Keratinocyte (primary cell): ENCODE data around the gene CASZ1. TPM values are rescaled to one million over a fixed set of nuclear protein-coding genes. Genes with fewer than 3 reads are reported as not detected.

Source experiments
- DNase-seq: peaks from one replicate; pipeline ENCODE4 v3.0.0-alpha.2; 2011; ENCODE audit warnings: low read depth, missing footprints, low spot score
- FAIRE-seq: peaks from 2 replicates; lab custom pipeline; 2011; peaks lifted over from hg19 to GRCh38; lab: Jason Lieb, UNC
- H2AFZ ChIP-seq: 2 replicates; pipeline ENCODE4 v1.6.0; 2012; ENCODE audit warnings: low read length, control low read depth, inconsistent platforms; ENCODE audit not compliant: control insufficient read depth
- H3K27ac ChIP-seq: 2 replicates; pipeline ENCODE4 v1.5.1; 2011; ENCODE audit warnings: low read length; ENCODE audit not compliant: control insufficient read depth, insufficient read depth
- H3K27me3 ChIP-seq: 3 replicates; pipeline ENCODE4 v1.6.0; 2011; ENCODE audit warnings: low read length; ENCODE audit not compliant: control insufficient read depth, insufficient read depth; ENCODE audit errors: extremely low read depth
- H3K36me3 ChIP-seq, 2 experiments: 2 replicates in 1 of 2; 3 replicates in 1 of 2; pipeline ENCODE4 v1.5.1; 2011; ENCODE audit warnings: low read length in 2 of 2, mild to moderate bottlenecking in 1 of 2; ENCODE audit not compliant: control insufficient read depth in 2 of 2, insufficient read depth in 2 of 2; ENCODE audit errors: extremely low read depth in 1 of 2
- H3K4me1 ChIP-seq: 3 replicates; pipeline ENCODE4 v1.5.1; 2011; ENCODE audit warnings: low read length; ENCODE audit not compliant: control insufficient read depth, insufficient read depth; ENCODE audit errors: extremely low read depth
- H3K4me2 ChIP-seq: 3 replicates; pipeline ENCODE4 v1.6.0; 2011; ENCODE audit warnings: low read depth, low read length; ENCODE audit not compliant: control insufficient read depth, insufficient read depth; ENCODE audit errors: extremely low read depth
- H3K4me3 ChIP-seq, 3 experiments: fragments of 200-600 bp in 1 of 3; sonication (generic) in 1 of 3; 2 replicates in 2 of 3; 3 replicates in 1 of 3; pipeline ENCODE4 v1.5.1; 2011 to 2016; ENCODE audit warnings: low read length in 3 of 3, mild to moderate bottlenecking in 3 of 3, control low read depth in 2 of 3, inconsistent platforms in 1 of 3, low read depth in 1 of 3, mixed read lengths in 1 of 3, mixed run types in 1 of 3, moderate library complexity in 1 of 3; ENCODE audit not compliant: control insufficient read depth in 2 of 3, insufficient read depth in 2 of 3; ENCODE audit errors: extremely low read depth in 1 of 3
- H3K79me2 ChIP-seq: 2 replicates; pipeline ENCODE4 v1.6.0; 2012; ENCODE audit warnings: low read length; ENCODE audit not compliant: control insufficient read depth, insufficient read depth
- H3K9ac ChIP-seq: 3 replicates; pipeline ENCODE4 v1.6.0; 2011; ENCODE audit warnings: low read length; ENCODE audit not compliant: control insufficient read depth, insufficient read depth; ENCODE audit errors: extremely low read depth
- H3K9me1 ChIP-seq: 3 replicates; pipeline ENCODE4 v1.6.0; 2011; ENCODE audit warnings: low read length; ENCODE audit not compliant: control insufficient read depth, insufficient read depth; ENCODE audit errors: extremely low read depth
- H3K9me3 ChIP-seq: 2 replicates; pipeline ENCODE4 v1.5.1; 2012; ENCODE audit warnings: low read depth, low read length; ENCODE audit not compliant: control insufficient read depth
- H4K20me1 ChIP-seq: 3 replicates; pipeline ENCODE4 v1.6.0; 2011; ENCODE audit warnings: low read length; ENCODE audit not compliant: control insufficient read depth, insufficient read depth; ENCODE audit errors: extremely low read depth
- CTCF ChIP-seq, 3 experiments: IDR thresholded peaks in 1 of 3; conservative IDR thresholded peaks in 1 of 3; optimal IDR thresholded peaks in 1 of 3; 2 replicates in 2 of 3; 3 replicates in 1 of 3; pipeline versions ENCODE3 to v1.5.1; 2011; ENCODE audit warnings: low read length in 3 of 3, mild to moderate bottlenecking in 3 of 3, moderate library complexity in 2 of 3, control low read depth in 1 of 3, inconsistent platforms in 1 of 3; ENCODE audit not compliant: insufficient read depth in 2 of 3; ENCODE audit errors: extremely low read depth in 1 of 3
- EZH2 ChIP-seq: IDR thresholded peaks from one replicate; pipeline ENCODE4 v1.6.1; 2012; ENCODE audit warnings: inconsistent platforms, mild to moderate bottlenecking, low read length, moderate library complexity
- dilution Hi-C: fragments of 300-500 bp; cut with MboI; formaldehyde crosslinking; loops from one replicate; pipeline ENCODE4 v1.7.0; 2020; ENCODE audit warnings: low sequenced_read_pairs; ENCODE audit not compliant: extremely low pct_ligation_motif_present
- polyA plus RNA-seq, 5 experiments: library from polyadenylated mRNA; depleted of rRNA in 3 of 5; stranded (reverse) in 3 of 5; stranded (forward) in 1 of 5; unstranded in 1 of 5; fragments of >200 nt; gene quantifications; 1 replicate in 1 of 5; 2 replicates in 3 of 5; 3 replicates in 1 of 5; pipeline versions ENCODE4 v1.2.1 to v1.2.3, GENCODE V29; 2011 to 2012; ENCODE audit warnings: missing spikeins in 2 of 5, low read depth in 1 of 5, low replicate concordance in 1 of 5

Gene CASZ1
- polyA plus RNA-seq, 1 donor (not counting 4 experiments of a cell fraction or from before 2014, with no cell fraction given): 2.8 TPM

- H4K20me1 ChIP-seq: no peaks in the 10 kb centered on the region
- H3K36me3 ChIP-seq: peaks cover 0 to 8% of the 10 kb centered on the region in 2 experiments
- no peaks in the 10 kb centered on the region for H3K79me2 ChIP-seq
- DNase-seq (no peak), FAIRE-seq (no peak)
- no peaks in the 10 kb centered on the region for H3K9me1 ChIP-seq
- no peak overlapping the region for H3K9ac ChIP-seq
- TF ChIP-seq EZH2 (no peak), CTCF (optimal IDR thresholded peaks at IDR 0.05 in 1 of 3, IDR thresholded peaks at IDR 0.05 in 1 of 3, conservative IDR thresholded peaks at IDR 0.05 in 1 of 3; ENCODE audit: extremely low read depth in 1 of 3, insufficient read depth in 2 of 3, low read length in 3 of 3) (no peak)
- no peak overlapping the region for H2AFZ ChIP-seq
- H3K27ac ChIP-seq: no peak overlapping the region
- H3K4me2 ChIP-seq: no peak overlapping the region
- no peak overlapping the region for H3K4me3 ChIP-seq
- dilution Hi-C loops: no loop called here
- no peaks in the 10 kb centered on the region for H3K9me3 ChIP-seq
- H3K27me3 ChIP-seq: no peaks in the 10 kb centered on the region
- peaks cover under 1% of the 10 kb centered on the region for H3K4me1 ChIP-seq
Measured at GRCh38 chr1:10651793-10652192, 144.7 kb downstream of the CASZ1 start.

DNA sequence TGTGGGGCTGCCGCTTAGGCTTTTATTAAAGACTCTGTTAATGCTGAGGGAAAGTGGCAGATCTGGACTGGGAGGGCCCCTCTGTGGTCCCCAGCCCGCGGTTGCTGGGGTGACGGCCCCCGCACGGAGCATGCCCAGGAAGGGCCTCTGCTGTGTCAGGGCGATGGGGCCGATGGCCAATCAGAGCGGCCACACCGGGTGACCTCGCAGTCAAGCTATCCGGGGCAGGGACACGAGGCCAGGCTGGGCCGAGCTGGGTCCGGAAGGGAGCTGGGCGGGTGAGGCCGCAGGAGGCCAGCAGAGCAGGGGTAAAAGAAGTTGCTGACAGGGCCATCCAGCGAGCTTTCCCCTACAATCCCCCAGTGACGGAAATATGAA is 145.1 kb downstream of the CASZ1 start:
- H3K4me1 ChIP-seq: peaks cover 5% of the 10 kb centered on the region

More for the DNA sequence above, 145.1 kb downstream of the CASZ1 start:
- Histone ChIP-seq H3K9ac (no peak overlapping the region), H3K79me2 (no peaks in the 10 kb centered on the region), H3K9me1 (no peaks in the 10 kb centered on the region), H3K36me3 (peaks cover 0 to 8% of the 10 kb centered on the region in 2 experiments), H2AFZ (no peak overlapping the region), H3K4me3 (no peak overlapping the region), H4K20me1 (no peaks in the 10 kb centered on the region), H3K27me3 (no peaks in the 10 kb centered on the region), H3K4me2 (no peak overlapping the region), H3K9me3 (no peaks in the 10 kb centered on the region), H3K27ac (no peak overlapping the region)
- no peak for FAIRE-seq
- no peak for TF ChIP-seq EZH2
- DNase-seq: no peak
- dilution Hi-C loops: no loop called here
